Astrocyte (in vitro differentiated cells and primary cell): ENCODE results near the gene NDEL1. TPM values are rescaled to one million over a fixed set of nuclear protein-coding genes. Genes with fewer than 3 reads are reported as not detected.

ENCODE experiments used
- DNase-seq: peaks from one replicate; pipeline ENCODE4 v3.0.0-alpha.2; 2010; ENCODE audit warnings: low read depth
- FAIRE-seq: peaks from 2 replicates; lab custom pipeline; 2011; peaks lifted over from hg19 to GRCh38; lab: Jason Lieb, UNC
- H2AFZ ChIP-seq: 2 replicates; pipeline ENCODE4 v1.6.0; 2012; ENCODE audit warnings: low read depth, low read length, inconsistent platforms
- H3K27ac ChIP-seq: 2 replicates; pipeline ENCODE4 v1.5.1; 2011; ENCODE audit warnings: low read depth, low read length, inconsistent platforms
- H3K27me3 ChIP-seq: 2 replicates; pipeline ENCODE4 v1.6.0; 2011; ENCODE audit warnings: low read length, inconsistent platforms; ENCODE audit not compliant: insufficient read depth
- H3K36me3 ChIP-seq: 2 replicates; pipeline ENCODE4 v1.5.1; 2011; ENCODE audit warnings: low read length, inconsistent platforms; ENCODE audit not compliant: insufficient read depth
- H3K4me1 ChIP-seq: 2 replicates; pipeline ENCODE4 v1.5.1; 2011; ENCODE audit warnings: low read length, inconsistent platforms; ENCODE audit not compliant: insufficient read depth
- H3K4me2 ChIP-seq: 2 replicates; pipeline ENCODE4 v1.6.0; 2012; ENCODE audit warnings: low read length, inconsistent platforms
- H3K4me3 ChIP-seq: 2 replicates; pipeline ENCODE4 v1.5.1; 2011; ENCODE audit warnings: low read depth, mild to moderate bottlenecking, low read length, inconsistent platforms; ENCODE audit not compliant: insufficient read depth
- H3K79me2 ChIP-seq: 2 replicates; pipeline ENCODE4 v1.6.0; 2012; ENCODE audit warnings: mild to moderate bottlenecking, low read length, inconsistent platforms; ENCODE audit not compliant: insufficient read depth
- H3K9ac ChIP-seq: 2 replicates; pipeline ENCODE4 v1.6.0; 2012; ENCODE audit warnings: mild to moderate bottlenecking, low read length, inconsistent platforms
- H3K9me3 ChIP-seq: 2 replicates; pipeline ENCODE4 v1.5.1; 2012; ENCODE audit warnings: low read depth, mild to moderate bottlenecking, low read length, inconsistent platforms; ENCODE audit not compliant: insufficient read depth
- H4K20me1 ChIP-seq: 2 replicates; pipeline ENCODE4 v1.6.0; 2012; ENCODE audit warnings: low read length, inconsistent platforms; ENCODE audit not compliant: insufficient read depth
- H3K27ac Mint-ChIP-seq: one replicate; pipeline ENCODE4 v1.8.0; 2021; ENCODE audit warnings: mild to moderate bottlenecking, mixed read lengths; ENCODE audit not compliant: unreplicated experiment
- H3K27me3 Mint-ChIP-seq: one replicate; pipeline ENCODE4 v1.8.0; 2021; ENCODE audit warnings: low read depth, mixed read lengths; ENCODE audit not compliant: unreplicated experiment
- H3K36me3 Mint-ChIP-seq: one replicate; pipeline ENCODE4 v1.8.0; 2021; ENCODE audit warnings: low read depth, mixed read lengths; ENCODE audit not compliant: unreplicated experiment
- H3K4me1 Mint-ChIP-seq: one replicate; pipeline ENCODE4 v1.8.0; 2021; ENCODE audit warnings: low read depth, mixed read lengths; ENCODE audit not compliant: unreplicated experiment
- H3K4me3 Mint-ChIP-seq: one replicate; pipeline ENCODE4 v1.8.0; 2021; ENCODE audit warnings: mild to moderate bottlenecking, moderate library complexity, mixed read lengths; ENCODE audit not compliant: unreplicated experiment
- H3K9me3 Mint-ChIP-seq: one replicate; pipeline ENCODE4 v1.8.0; 2021; ENCODE audit warnings: mild to moderate bottlenecking, mixed read lengths; ENCODE audit not compliant: unreplicated experiment
- EZH2 ChIP-seq: IDR thresholded peaks from 2 replicates; pipeline ENCODE4 v1.6.1; 2012; ENCODE audit warnings: mild to moderate bottlenecking, low read length, inconsistent platforms; ENCODE audit not compliant: insufficient read depth
- total RNA-seq: library from RNA; stranded (reverse); gene quantifications from 2 replicates; pipeline ENCODE4 v1.2.1, GENCODE V29; 2021
- TF ChIP-seq, protein P1 (sequence below): IDR thresholded peaks from 2 replicates; pipeline ENCODE4 v1.5.1; 2011; ENCODE audit warnings: low read depth, mild to moderate bottlenecking, inconsistent platforms, low read length, moderate library complexity; ENCODE audit not compliant: insufficient read depth

The NDEL1 gene
- total RNA-seq, 1 donor from 2014 or later, result 102 TPM

DNA sequence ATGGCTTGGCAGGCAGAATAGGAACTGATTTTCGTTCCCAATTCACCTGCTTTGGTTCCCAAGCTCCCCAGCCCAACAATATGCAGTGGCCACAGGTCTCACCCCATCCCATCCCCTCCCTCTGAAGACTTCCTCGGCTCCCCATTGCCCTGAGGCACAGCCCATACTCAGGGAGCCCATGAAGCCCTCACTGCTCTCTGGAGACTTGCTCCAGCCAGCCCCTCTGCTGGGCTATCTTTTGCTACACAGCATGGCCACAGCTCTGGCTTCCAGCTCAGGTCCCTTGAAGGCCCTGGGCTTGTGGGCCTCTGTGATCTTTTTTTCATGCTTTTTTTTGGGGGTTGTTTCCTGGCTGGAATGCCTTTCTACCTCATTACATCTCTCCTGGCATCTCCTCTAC lies 29.5 kb upstream of the NDEL1 start:
- Mint-ChIP-seq H3K27ac (no peak overlapping the region), H3K36me3 (no peaks in the 10 kb centered on the region), H3K4me1 (no peaks in the 10 kb centered on the region), H3K27me3 (peaks cover 8% of the 10 kb centered on the region), H3K4me3 (no peak overlapping the region), H3K9me3 (peaks cover 2% of the 10 kb centered on the region)
- H3K4me3 ChIP-seq, result no peak overlapping the region
- no peaks in the 10 kb centered on the region for H3K9me3 ChIP-seq
- peaks cover 3% of the 10 kb centered on the region for H3K4me1 ChIP-seq
- H2AFZ ChIP-seq, result no peak overlapping the region
- H3K79me2 ChIP-seq, result no peaks in the 10 kb centered on the region
- no peak overlapping the region for H3K4me2 ChIP-seq
- no peak overlapping the region for H3K9ac ChIP-seq
- FAIRE-seq (no peak), DNase-seq (no peak)
- no peaks in the 10 kb centered on the region for H4K20me1 ChIP-seq
- no peak for TF ChIP-seq EZH2
- TF ChIP-seq, protein P1, sequence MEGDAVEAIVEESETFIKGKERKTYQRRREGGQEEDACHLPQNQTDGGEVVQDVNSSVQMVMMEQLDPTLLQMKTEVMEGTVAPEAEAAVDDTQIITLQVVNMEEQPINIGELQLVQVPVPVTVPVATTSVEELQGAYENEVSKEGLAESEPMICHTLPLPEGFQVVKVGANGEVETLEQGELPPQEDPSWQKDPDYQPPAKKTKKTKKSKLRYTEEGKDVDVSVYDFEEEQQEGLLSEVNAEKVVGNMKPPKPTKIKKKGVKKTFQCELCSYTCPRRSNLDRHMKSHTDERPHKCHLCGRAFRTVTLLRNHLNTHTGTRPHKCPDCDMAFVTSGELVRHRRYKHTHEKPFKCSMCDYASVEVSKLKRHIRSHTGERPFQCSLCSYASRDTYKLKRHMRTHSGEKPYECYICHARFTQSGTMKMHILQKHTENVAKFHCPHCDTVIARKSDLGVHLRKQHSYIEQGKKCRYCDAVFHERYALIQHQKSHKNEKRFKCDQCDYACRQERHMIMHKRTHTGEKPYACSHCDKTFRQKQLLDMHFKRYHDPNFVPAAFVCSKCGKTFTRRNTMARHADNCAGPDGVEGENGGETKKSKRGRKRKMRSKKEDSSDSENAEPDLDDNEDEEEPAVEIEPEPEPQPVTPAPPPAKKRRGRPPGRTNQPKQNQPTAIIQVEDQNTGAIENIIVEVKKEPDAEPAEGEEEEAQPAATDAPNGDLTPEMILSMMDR, result no peak
- no peaks in the 10 kb centered on the region for H3K36me3 ChIP-seq
- H3K27ac ChIP-seq, result no peak overlapping the region
- H3K27me3 ChIP-seq, result peaks cover 5% of the 10 kb centered on the region

GRCh38 chr17:8408371-8408770 lies 27.3 kb upstream of the NDEL1 start:
- DNase-seq, result no peak
- H3K4me3 Mint-ChIP-seq, result no peak overlapping the region
- Histone ChIP-seq H3K9ac (no peak overlapping the region), H3K4me3 (no peak overlapping the region), H3K36me3 (no peaks in the 10 kb centered on the region), H3K27me3 (peaks cover 8% of the 10 kb centered on the region), H3K27ac (no peak overlapping the region), H3K4me1 (peaks cover 3% of the 10 kb centered on the region), H2AFZ (peak overlapping the region; percentile 1), H3K4me2 (no peak overlapping the region), H3K9me3 (no peaks in the 10 kb centered on the region), H3K79me2 (no peaks in the 10 kb centered on the region), H4K20me1 (no peaks in the 10 kb centered on the region)
- FAIRE-seq, result no peak
- H3K27me3 Mint-ChIP-seq, result peaks cover 14% of the 10 kb centered on the region
- no peak for TF ChIP-seq EZH2
- TF ChIP-seq, protein P1, result no peak
- H3K9me3 Mint-ChIP-seq, result no peaks in the 10 kb centered on the region
- no peaks in the 10 kb centered on the region for H3K4me1 Mint-ChIP-seq
- no peak overlapping the region for H3K27ac Mint-ChIP-seq
- no peaks in the 10 kb centered on the region for H3K36me3 Mint-ChIP-seq

- FAIRE-seq, result peak; percentile 65
- H3K4me2 ChIP-seq, result peak overlapping the region; percentile 28
These were observed 25.5 kb upstream of the NDEL1 start for GRCh38 chr17:8409966-8410882.

More at GRCh38 chr17:8409966-8410882, 25.5 kb upstream of the NDEL1 start:
- H3K27me3 ChIP-seq, result peaks cover 8% of the 10 kb centered on the region
- no peaks in the 10 kb centered on the region for H3K4me1 Mint-ChIP-seq
- no peaks in the 10 kb centered on the region for H3K9me3 ChIP-seq
- H4K20me1 ChIP-seq, result no peaks in the 10 kb centered on the region
- H3K4me3 ChIP-seq, result no peak overlapping the region
- no peaks in the 10 kb centered on the region for H3K79me2 ChIP-seq
- no peaks in the 10 kb centered on the region for H3K36me3 ChIP-seq
- no peaks in the 10 kb centered on the region for H3K36me3 Mint-ChIP-seq
- peak; percentile 50 for DNase-seq
- H3K4me1 ChIP-seq, result peaks cover 3% of the 10 kb centered on the region
- H3K4me3 Mint-ChIP-seq, result no peak overlapping the region
- H3K27ac Mint-ChIP-seq, result no peak overlapping the region
- H3K9me3 Mint-ChIP-seq, result no peaks in the 10 kb centered on the region
- H3K27ac ChIP-seq, result no peak overlapping the region
- H3K27me3 Mint-ChIP-seq, result peaks cover 17% of the 10 kb centered on the region
- TF ChIP-seq, protein P1, result peak; percentile 80
- TF ChIP-seq EZH2, result no peak
- H3K9ac ChIP-seq, result no peak overlapping the region
- peak overlapping the region; percentile 21 for H2AFZ ChIP-seq
